GM06990 (cell line): ENCODE results near the gene JUP.

Source experiments
- DNase-seq: peaks from one replicate; pipeline ENCODE4 v3.0.0-alpha.2; 2011; ENCODE audit not compliant: insufficient read length; ENCODE audit errors: extremely low read depth
- H3K27me3 ChIP-seq: replicated peaks from 2 replicates; pipeline ENCODE4 v1.6.0; 2011; ENCODE audit warnings: low read length; ENCODE audit not compliant: control insufficient read depth, insufficient read depth
- H3K36me3 ChIP-seq: 2 replicates; pipeline ENCODE4 v1.5.1; 2011; ENCODE audit warnings: low read length; ENCODE audit not compliant: control insufficient read depth, insufficient read depth
- H3K4me3 ChIP-seq: replicated peaks from 2 replicates; pipeline ENCODE4 v1.5.1; 2011; ENCODE audit warnings: low read depth, mild to moderate bottlenecking, control low read depth, low read length
- TF ChIP-seq, protein P1 (sequence below): IDR thresholded peaks from 2 replicates; pipeline ENCODE4 v1.5.1; 2011; ENCODE audit warnings: low read length, control low read depth, mild to moderate bottlenecking, inconsistent platforms; ENCODE audit not compliant: insufficient read depth, poor library complexity, severe bottlenecking

JUP gene

GRCh38 chr17:41773190-41773588 lies 13.3 kb downstream of the JUP start:
- no peak for DNase-seq
- no peaks in the 10 kb centered on the region for H3K36me3 ChIP-seq
- H3K4me3 ChIP-seq = no peak overlapping the region
- no peaks in the 10 kb centered on the region for H3K27me3 ChIP-seq
- TF ChIP-seq, protein P1, sequence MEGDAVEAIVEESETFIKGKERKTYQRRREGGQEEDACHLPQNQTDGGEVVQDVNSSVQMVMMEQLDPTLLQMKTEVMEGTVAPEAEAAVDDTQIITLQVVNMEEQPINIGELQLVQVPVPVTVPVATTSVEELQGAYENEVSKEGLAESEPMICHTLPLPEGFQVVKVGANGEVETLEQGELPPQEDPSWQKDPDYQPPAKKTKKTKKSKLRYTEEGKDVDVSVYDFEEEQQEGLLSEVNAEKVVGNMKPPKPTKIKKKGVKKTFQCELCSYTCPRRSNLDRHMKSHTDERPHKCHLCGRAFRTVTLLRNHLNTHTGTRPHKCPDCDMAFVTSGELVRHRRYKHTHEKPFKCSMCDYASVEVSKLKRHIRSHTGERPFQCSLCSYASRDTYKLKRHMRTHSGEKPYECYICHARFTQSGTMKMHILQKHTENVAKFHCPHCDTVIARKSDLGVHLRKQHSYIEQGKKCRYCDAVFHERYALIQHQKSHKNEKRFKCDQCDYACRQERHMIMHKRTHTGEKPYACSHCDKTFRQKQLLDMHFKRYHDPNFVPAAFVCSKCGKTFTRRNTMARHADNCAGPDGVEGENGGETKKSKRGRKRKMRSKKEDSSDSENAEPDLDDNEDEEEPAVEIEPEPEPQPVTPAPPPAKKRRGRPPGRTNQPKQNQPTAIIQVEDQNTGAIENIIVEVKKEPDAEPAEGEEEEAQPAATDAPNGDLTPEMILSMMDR = no peak

GRCh38 chr17:41772586-41773189 lies 13.8 kb downstream of the JUP start:
- Histone ChIP-seq H3K36me3 (no peaks in the 10 kb centered on the region), H3K27me3 (no peaks in the 10 kb centered on the region), H3K4me3 (no peak overlapping the region)
- DNase-seq = no peak
- TF ChIP-seq, protein P1 = no peak

DNA sequence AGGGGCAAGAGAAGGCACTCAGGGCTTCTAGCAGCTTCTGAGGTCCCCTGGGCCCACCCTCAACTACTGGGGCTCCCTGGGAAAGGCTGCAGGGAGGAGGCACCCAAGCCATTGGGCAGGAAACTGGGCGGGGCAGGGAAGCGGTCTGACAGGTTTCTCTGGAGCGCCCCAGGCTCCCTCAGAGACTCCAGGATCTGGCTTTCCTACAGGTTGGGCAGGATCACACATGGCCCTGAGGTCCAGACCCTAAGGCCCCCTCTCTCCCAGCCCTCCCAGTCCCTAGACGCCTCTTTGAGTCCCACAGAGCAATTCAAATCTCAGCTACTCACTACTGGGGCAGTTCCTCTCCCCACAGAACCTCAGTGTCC lies 14.3 kb downstream of the JUP start:
- TF ChIP-seq, protein P1 = no peak
- no peak overlapping the region for H3K4me3 ChIP-seq
- no peaks in the 10 kb centered on the region for H3K36me3 ChIP-seq
- no peak for DNase-seq
- H3K27me3 ChIP-seq = no peaks in the 10 kb centered on the region

DNA sequence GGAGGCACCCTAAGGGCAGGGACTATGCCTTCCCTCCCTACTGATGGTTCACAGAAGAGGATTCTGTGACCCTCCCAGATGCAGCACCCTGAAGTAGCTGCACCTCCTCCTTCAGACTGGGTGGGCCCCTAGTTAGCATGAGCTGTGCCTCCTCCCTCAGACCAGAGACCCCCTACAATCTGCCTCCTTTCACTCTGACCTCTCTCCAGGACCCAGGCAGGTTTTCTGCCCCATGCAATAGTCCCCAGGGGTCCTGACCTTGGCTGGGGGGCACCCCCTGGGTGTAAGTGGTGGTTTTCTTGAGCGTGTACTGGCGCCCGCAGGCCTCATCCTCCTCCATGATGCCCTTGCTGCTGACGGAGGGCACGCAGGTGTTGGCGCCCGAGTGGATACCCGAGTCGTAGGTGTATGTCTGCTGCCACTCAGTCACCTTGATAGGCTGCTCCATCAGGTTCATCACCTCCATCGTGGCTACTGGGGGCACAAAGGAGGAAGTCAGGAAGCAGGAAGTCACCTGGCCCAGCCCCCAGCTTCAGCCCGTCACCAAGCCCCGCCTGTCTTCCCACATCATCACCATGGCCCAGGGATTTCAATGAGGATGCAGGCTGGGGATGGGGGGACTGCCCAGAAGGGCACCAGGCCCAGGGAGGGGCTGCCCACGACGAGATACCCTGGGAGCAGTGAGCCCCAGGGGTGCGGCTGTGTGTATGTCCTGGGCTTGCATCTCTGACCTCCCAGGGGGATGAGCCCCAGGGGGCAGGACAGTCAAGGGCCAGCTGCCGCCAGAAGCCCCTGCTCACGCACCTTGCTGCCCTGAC lies 14.9 kb downstream of the JUP start:
- H3K36me3 ChIP-seq = no peaks in the 10 kb centered on the region
- DNase-seq = no peak
- H3K4me3 ChIP-seq = peak overlapping the region; percentile 53
- TF ChIP-seq, protein P1 = no peak
- H3K27me3 ChIP-seq = no peaks in the 10 kb centered on the region

GRCh38 chr17:41769985-41770384 lies 16.5 kb downstream of the JUP start:
- Histone ChIP-seq H3K27me3 (no peaks in the 10 kb centered on the region), H3K4me3 (no peak overlapping the region), H3K36me3 (no peaks in the 10 kb centered on the region)
- no peak for DNase-seq
- TF ChIP-seq, protein P1 = no peak
